Neural cell (in vitro differentiated cells): ENCODE measurements around the gene SEC16A. TPM values are rescaled to one million over a fixed set of nuclear protein-coding genes. Genes with fewer than 3 reads are reported as not detected.

Source experiments
- H2AFZ ChIP-seq: fragments of 200-600, 300-800 bp; sonication (generic), shearing (Covaris generic); 2 replicates; pipeline ENCODE4 v1.6.0; 2014; ENCODE audit warnings: low read depth, mild to moderate bottlenecking, antibody characterized with exemption, low read length, moderate library complexity
- H3F3A ChIP-seq: fragments of 200-600 bp; shearing (Covaris generic); 2 replicates; pipeline ENCODE4 v1.6.1; 2016; ENCODE audit warnings: mild to moderate bottlenecking, moderate library complexity, mixed read lengths, antibody characterized with exemption, low read length; ENCODE audit not compliant: insufficient read depth, poor library complexity, severe bottlenecking
- H3K27ac ChIP-seq: fragments of 200-600, 300-800 bp; sonication (generic), shearing (Covaris generic); 2 replicates; pipeline ENCODE4 v1.5.1; 2014; ENCODE audit warnings: mild to moderate bottlenecking, low read length, moderate library complexity
- H3K27me3 ChIP-seq: fragments of 300-800, 200-600 bp; sonication (generic), shearing (Covaris generic); 2 replicates; pipeline ENCODE4 v1.6.0; 2014; ENCODE audit warnings: mild to moderate bottlenecking, low read depth, low read length, moderate library complexity; ENCODE audit not compliant: insufficient read depth
- H3K36me3 ChIP-seq: fragments of 300-800, 200-600 bp; sonication (generic), shearing (Covaris generic); 2 replicates; pipeline ENCODE4 v1.5.1; 2014; ENCODE audit warnings: mild to moderate bottlenecking, antibody characterized with exemption, low read length, moderate library complexity; ENCODE audit not compliant: insufficient read depth
- H3K4me2 ChIP-seq: fragments of 300-800, 200-600 bp; sonication (generic), shearing (Covaris generic); 2 replicates; pipeline ENCODE4 v1.6.0; 2014; ENCODE audit warnings: mild to moderate bottlenecking, low read length
- H3K4me3 ChIP-seq: fragments of 300-800, 200-600 bp; sonication (generic), shearing (Covaris generic); 2 replicates; pipeline ENCODE4 v1.5.1; 2014; ENCODE audit warnings: mild to moderate bottlenecking, low read length, moderate library complexity
- H3K79me2 ChIP-seq: fragments of 200-600 bp; shearing (Covaris generic); replicated peaks from 2 replicates; pipeline ENCODE4 v1.6.0; 2014; ENCODE audit warnings: mild to moderate bottlenecking, low read length, moderate library complexity; ENCODE audit not compliant: insufficient read depth
- H3K9ac ChIP-seq: fragments of 300-800, 200-600 bp; sonication (generic), shearing (Covaris generic); 2 replicates; pipeline ENCODE4 v1.6.1; 2016; ENCODE audit warnings: mild to moderate bottlenecking, low read length, mixed read lengths
- H3K9me2 ChIP-seq: fragments of 200-600 bp; shearing (Covaris generic); 2 replicates; pipeline ENCODE4 v1.6.1; 2016; ENCODE audit warnings: mild to moderate bottlenecking, low read length, mixed read lengths; ENCODE audit not compliant: insufficient read depth
- H3K9me3 ChIP-seq: fragments of 200-600, 300-800 bp; sonication (generic), shearing (Covaris generic); 2 replicates; pipeline ENCODE4 v1.6.1; 2016; ENCODE audit warnings: mild to moderate bottlenecking, mixed run types, low read length, moderate library complexity, mixed read lengths
- H4K20me1 ChIP-seq: fragments of 200-600 bp; shearing (Covaris generic); 2 replicates; pipeline ENCODE4 v1.6.1; 2016; ENCODE audit warnings: mild to moderate bottlenecking, mixed run types; ENCODE audit not compliant: insufficient read depth
- EP300 ChIP-seq: fragments of 450-650 bp; conservative IDR thresholded peaks from 2 replicates; pipeline ENCODE4 v1.6.1; 2014; ENCODE audit warnings: antibody characterized with exemption, mild to moderate bottlenecking, moderate library complexity; ENCODE audit not compliant: poor library complexity, severe bottlenecking
- EZH2 ChIP-seq: fragments of 200-600, 300-800 bp; shearing (Covaris generic), sonication (generic); IDR thresholded peaks from 2 replicates; pipeline ENCODE4 v1.6.1; 2014; ENCODE audit warnings: antibody characterized with exemption, low read length, borderline replicate concordance, mild to moderate bottlenecking; ENCODE audit not compliant: insufficient read depth, poor library complexity, severe bottlenecking
- MXI1 ChIP-seq: fragments of 450-650 bp; conservative IDR thresholded peaks from 2 replicates; pipeline ENCODE4 v1.6.1; 2014; ENCODE audit warnings: antibody characterized with exemption, mild to moderate bottlenecking; ENCODE audit not compliant: poor library complexity, severe bottlenecking
- POLR2AphosphoS5 ChIP-seq: IDR thresholded peaks from 2 replicates; pipeline ENCODE4 v1.6.1; 2012
- RAD21 ChIP-seq: fragments of 450-650 bp; conservative IDR thresholded peaks from 2 replicates; pipeline ENCODE4 v1.6.1; 2014; ENCODE audit warnings: antibody characterized with exemption, mild to moderate bottlenecking, moderate library complexity
- SMC3 ChIP-seq: fragments of 450-650 bp; conservative IDR thresholded peaks from 2 replicates; pipeline ENCODE4 v1.6.1; 2014; ENCODE audit warnings: antibody characterized with exemption, mild to moderate bottlenecking, moderate library complexity; ENCODE audit not compliant: poor library complexity
- TAF1 ChIP-seq: IDR thresholded peaks from 2 replicates; pipeline ENCODE4 v1.6.1; 2012; ENCODE audit warnings: low read depth
- polyA plus RNA-seq: library from polyadenylated mRNA; depleted of rRNA; stranded (reverse); fragments of >200 nt; gene quantifications from 2 replicates; pipeline ENCODE4 v1.2.3, GENCODE V29; 2014
- TF ChIP-seq, protein P1 (sequence below): fragments of 450-650 bp; IDR thresholded peaks from 2 replicates; pipeline ENCODE4 v1.5.1; 2014; ENCODE audit warnings: antibody characterized with exemption, mild to moderate bottlenecking, moderate library complexity; ENCODE audit not compliant: poor library complexity, severe bottlenecking
- TF ChIP-seq, protein P2 (sequence below): IDR thresholded peaks from 2 replicates; pipeline ENCODE4 v1.6.1; 2012; ENCODE audit warnings: borderline replicate concordance

SEC16A gene
- polyA plus RNA-seq, 1 donor from 2014 or later = 15.4 TPM

DNA sequence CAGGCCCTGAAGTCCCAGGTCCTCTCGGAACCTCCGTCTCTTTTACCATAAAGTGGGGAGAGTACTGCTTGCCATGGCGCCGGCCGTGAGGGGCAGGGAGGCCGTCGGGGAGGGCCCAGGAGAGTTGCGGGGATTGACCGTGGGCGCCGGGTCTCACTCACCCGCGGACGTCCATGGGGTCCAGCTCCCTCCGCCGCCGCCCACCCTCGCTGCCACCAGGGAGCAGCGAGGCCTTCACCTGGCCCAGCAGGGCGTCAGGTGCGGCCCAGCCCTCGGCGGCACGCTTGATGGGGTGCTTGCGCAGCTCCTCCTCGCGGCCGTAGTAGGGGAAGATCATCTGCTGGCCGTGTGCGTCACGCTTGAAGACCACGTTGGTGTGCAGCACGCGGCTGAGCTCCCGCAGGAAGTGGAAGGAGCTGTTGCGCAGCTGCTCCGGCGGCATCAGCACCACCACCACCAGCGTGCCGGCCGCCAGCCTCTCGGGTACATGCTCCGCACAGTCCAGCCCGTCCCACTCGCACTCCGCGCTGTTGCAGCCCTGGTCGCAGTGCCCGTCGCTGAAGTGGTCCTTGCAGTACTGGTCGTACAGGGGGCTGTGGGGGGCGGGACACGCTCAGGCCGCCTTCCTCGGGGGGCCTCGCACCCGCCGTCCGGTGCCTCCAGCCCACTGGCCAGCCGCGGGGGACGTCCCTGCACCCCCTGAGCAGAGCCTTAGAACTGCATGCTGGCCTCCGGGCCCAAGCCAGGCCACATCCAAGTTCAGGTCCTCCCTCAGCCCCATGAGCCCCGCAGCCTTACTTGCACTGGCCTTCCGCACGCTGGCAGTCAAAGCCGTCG is 21.9 kb upstream of the SEC16A start:
- Histone ChIP-seq H3K36me3 (no peaks in the 10 kb centered on the region), H2AFZ (no peak overlapping the region), H3K27ac (no peak overlapping the region), H4K20me1 (no peaks in the 10 kb centered on the region), H3K9me3 (no peaks in the 10 kb centered on the region), H3K4me3 (no peak overlapping the region), H3K27me3 (no peaks in the 10 kb centered on the region), H3K9me2 (no peaks in the 10 kb centered on the region), H3K79me2 (no peaks in the 10 kb centered on the region), H3K9ac (no peak overlapping the region), H3K4me2 (no peak overlapping the region), H3F3A (no peaks in the 10 kb centered on the region)
- TF ChIP-seq POLR2AphosphoS5 (no peak), SMC3 (no peak), MXI1 (no peak), EZH2 (no peak), TAF1 (no peak), EP300 (no peak), RAD21 (no peak)
- TF ChIP-seq, protein P1, sequence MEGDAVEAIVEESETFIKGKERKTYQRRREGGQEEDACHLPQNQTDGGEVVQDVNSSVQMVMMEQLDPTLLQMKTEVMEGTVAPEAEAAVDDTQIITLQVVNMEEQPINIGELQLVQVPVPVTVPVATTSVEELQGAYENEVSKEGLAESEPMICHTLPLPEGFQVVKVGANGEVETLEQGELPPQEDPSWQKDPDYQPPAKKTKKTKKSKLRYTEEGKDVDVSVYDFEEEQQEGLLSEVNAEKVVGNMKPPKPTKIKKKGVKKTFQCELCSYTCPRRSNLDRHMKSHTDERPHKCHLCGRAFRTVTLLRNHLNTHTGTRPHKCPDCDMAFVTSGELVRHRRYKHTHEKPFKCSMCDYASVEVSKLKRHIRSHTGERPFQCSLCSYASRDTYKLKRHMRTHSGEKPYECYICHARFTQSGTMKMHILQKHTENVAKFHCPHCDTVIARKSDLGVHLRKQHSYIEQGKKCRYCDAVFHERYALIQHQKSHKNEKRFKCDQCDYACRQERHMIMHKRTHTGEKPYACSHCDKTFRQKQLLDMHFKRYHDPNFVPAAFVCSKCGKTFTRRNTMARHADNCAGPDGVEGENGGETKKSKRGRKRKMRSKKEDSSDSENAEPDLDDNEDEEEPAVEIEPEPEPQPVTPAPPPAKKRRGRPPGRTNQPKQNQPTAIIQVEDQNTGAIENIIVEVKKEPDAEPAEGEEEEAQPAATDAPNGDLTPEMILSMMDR = no peak
- TF ChIP-seq, protein P2, sequence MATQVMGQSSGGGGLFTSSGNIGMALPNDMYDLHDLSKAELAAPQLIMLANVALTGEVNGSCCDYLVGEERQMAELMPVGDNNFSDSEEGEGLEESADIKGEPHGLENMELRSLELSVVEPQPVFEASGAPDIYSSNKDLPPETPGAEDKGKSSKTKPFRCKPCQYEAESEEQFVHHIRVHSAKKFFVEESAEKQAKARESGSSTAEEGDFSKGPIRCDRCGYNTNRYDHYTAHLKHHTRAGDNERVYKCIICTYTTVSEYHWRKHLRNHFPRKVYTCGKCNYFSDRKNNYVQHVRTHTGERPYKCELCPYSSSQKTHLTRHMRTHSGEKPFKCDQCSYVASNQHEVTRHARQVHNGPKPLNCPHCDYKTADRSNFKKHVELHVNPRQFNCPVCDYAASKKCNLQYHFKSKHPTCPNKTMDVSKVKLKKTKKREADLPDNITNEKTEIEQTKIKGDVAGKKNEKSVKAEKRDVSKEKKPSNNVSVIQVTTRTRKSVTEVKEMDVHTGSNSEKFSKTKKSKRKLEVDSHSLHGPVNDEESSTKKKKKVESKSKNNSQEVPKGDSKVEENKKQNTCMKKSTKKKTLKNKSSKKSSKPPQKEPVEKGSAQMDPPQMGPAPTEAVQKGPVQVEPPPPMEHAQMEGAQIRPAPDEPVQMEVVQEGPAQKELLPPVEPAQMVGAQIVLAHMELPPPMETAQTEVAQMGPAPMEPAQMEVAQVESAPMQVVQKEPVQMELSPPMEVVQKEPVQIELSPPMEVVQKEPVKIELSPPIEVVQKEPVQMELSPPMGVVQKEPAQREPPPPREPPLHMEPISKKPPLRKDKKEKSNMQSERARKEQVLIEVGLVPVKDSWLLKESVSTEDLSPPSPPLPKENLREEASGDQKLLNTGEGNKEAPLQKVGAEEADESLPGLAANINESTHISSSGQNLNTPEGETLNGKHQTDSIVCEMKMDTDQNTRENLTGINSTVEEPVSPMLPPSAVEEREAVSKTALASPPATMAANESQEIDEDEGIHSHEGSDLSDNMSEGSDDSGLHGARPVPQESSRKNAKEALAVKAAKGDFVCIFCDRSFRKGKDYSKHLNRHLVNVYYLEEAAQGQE = no peak

DNA sequence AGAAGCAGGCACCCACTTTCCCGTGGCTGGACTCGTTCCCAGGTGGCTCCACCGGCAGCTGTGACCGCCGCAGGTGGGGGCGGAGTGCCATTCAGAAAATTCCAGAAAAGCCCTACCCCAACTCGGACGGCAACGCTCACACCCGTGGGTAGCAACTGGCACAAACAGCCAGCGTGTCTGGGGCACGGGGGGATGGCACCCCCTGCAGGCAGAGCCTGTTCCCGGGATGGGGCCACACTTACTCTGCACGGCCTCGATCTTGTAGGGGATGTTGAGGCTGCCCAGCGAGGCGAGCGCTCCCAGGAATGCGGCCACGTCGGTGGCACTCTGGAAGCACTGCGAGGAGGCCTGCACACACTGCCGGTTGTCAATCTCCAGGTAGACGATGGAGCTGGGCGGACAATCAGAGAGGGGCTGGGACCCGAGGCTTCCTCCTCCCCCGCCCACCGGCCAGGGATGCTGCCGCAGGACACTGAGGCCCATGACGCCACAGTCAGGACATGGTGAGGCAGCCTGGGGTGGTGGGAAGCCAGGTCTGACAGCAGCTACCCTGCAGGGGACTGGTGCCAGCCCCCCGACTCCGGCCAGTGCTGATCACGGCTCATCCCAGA is 20.2 kb upstream of the SEC16A start:
- no peaks in the 10 kb centered on the region for H3F3A ChIP-seq
- no peak overlapping the region for H3K4me3 ChIP-seq
- H4K20me1 ChIP-seq = no peaks in the 10 kb centered on the region
- no peaks in the 10 kb centered on the region for H3K9me3 ChIP-seq
- TF ChIP-seq, protein P1 = no peak
- TF ChIP-seq EP300 (no peak), SMC3 (no peak), POLR2AphosphoS5 (no peak), RAD21 (no peak), MXI1 (no peak), EZH2 (no peak), TAF1 (no peak)
- TF ChIP-seq, protein P2 = no peak
- H3K27ac ChIP-seq = no peak overlapping the region
- no peak overlapping the region for H3K9ac ChIP-seq
- no peaks in the 10 kb centered on the region for H3K36me3 ChIP-seq
- H3K79me2 ChIP-seq = no peaks in the 10 kb centered on the region
- H3K4me2 ChIP-seq = no peak overlapping the region
- no peaks in the 10 kb centered on the region for H3K27me3 ChIP-seq
- no peaks in the 10 kb centered on the region for H3K9me2 ChIP-seq
- H2AFZ ChIP-seq = no peak overlapping the region
